HG02885 (cell line): ENCODE data around the gene TBL3.
"Not testable (repeated sequence)": the region's sequence is repeated elsewhere in the genome, so short reads cannot be mapped to it uniquely, and the experiment has no call there.

Experiments used
- ATAC-seq: cut with Tn5 transposase; IDR thresholded peaks from one replicate; pipeline ENCODE4 v1.9.1; 2021; ENCODE audit warnings: mild to moderate bottlenecking; ENCODE audit not compliant: unreplicated experiment, poor library complexity

TBL3 gene

GRCh38 chr16:1971796-1972489 is at the start of gene TBL3:
Gene TBL3 (plus strand): TSS chr16:1972053. CDS start chr16:1972165, 112 bp downstream.
- ATAC-seq, result peak; percentile 92

GRCh38 chr16:1922357-1922756 is 49.5 kb upstream of the TBL3 start:
- ATAC-seq, result no peak

- ATAC-seq, result no peak
Observed at GRCh38 chr16:1923299-1924034, 48.4 kb upstream of the TBL3 start.

GRCh38 chr16:1924095-1924494 is 47.8 kb upstream of the TBL3 start:
- no peak for ATAC-seq

GRCh38 chr16:1926271-1926670 is 45.6 kb upstream of the TBL3 start:
- ATAC-seq, result no peak

GRCh38 chr16:1929105-1929504 is 42.7 kb upstream of the TBL3 start:
- ATAC-seq, result peak; percentile 8

- ATAC-seq, result peak; percentile 92
Observed at GRCh38 chr16:1929578-1930337, 42.1 kb upstream of the TBL3 start.

GRCh38 chr16:1930338-1930720 is 41.5 kb upstream of the TBL3 start:
- no peak for ATAC-seq

GRCh38 chr16:1932050-1933028 is 39.5 kb upstream of the TBL3 start:
- no peak for ATAC-seq

- no peak for ATAC-seq
Observed at GRCh38 chr16:1933097-1933661, 38.7 kb upstream of the TBL3 start.

GRCh38 chr16:1936945-1937479 is 34.8 kb upstream of the TBL3 start:
- no peak for ATAC-seq

GRCh38 chr16:1938316-1938715 is 33.5 kb upstream of the TBL3 start:
- no peak for ATAC-seq

GRCh38 chr16:1938910-1939309 is 32.9 kb upstream of the TBL3 start:
- no peak for ATAC-seq

- ATAC-seq, result not testable (repeated sequence)
Observed at GRCh38 chr16:1939833-1940232, 32.0 kb upstream of the TBL3 start.

- no peak for ATAC-seq
Observed at GRCh38 chr16:1940273-1941161, 31.3 kb upstream of the TBL3 start.

GRCh38 chr16:1941162-1942046 is 30.4 kb upstream of the TBL3 start:
- no peak for ATAC-seq

- ATAC-seq, result no peak
Observed at GRCh38 chr16:1942047-1942809, 29.6 kb upstream of the TBL3 start.
